Central memory CD8-positive, alpha-beta T cell (primary cell): ENCODE results near the gene TRAPPC12.

Experiments
- ATAC-seq: fragments of 150-1000 bp; cut with Tn5 transposase; replicated peaks from 2 replicates; pipeline ENCODE4 v1.10.0; 2022; ENCODE audit warnings: mild to moderate bottlenecking, moderate FRiP score, moderate number of reproducible peaks; ENCODE audit not compliant: poor library complexity, severe bottlenecking; ENCODE audit errors: extremely low read depth
- DNase-seq, 2 donors: peaks; one replicate each; pipeline ENCODE4 v3.0.0; 2021; ENCODE audit warnings: low spot score in 2 of 2
- H3K27ac Mint-ChIP-seq: one replicate; pipeline ENCODE4 v1.8.0; 2022; ENCODE audit warnings: low read depth, mild to moderate bottlenecking, moderate library complexity, mixed read lengths
- H3K27me3 Mint-ChIP-seq: one replicate; pipeline ENCODE4 v1.8.0; 2022; ENCODE audit warnings: mixed read lengths
- H3K36me3 Mint-ChIP-seq: one replicate; pipeline ENCODE4 v1.8.0; 2022; ENCODE audit warnings: mild to moderate bottlenecking, moderate library complexity, mixed read lengths; ENCODE audit not compliant: insufficient read depth
- H3K4me1 Mint-ChIP-seq: one replicate; pipeline ENCODE4 v1.8.0; 2022; ENCODE audit warnings: mixed read lengths
- H3K4me3 Mint-ChIP-seq: one replicate; pipeline ENCODE4 v1.8.0; 2022; ENCODE audit warnings: mild to moderate bottlenecking, moderate library complexity, mixed read lengths
- H3K9me3 Mint-ChIP-seq: one replicate; pipeline ENCODE4 v1.8.0; 2022; ENCODE audit warnings: mixed read lengths

Gene TRAPPC12

GRCh38 chr2:3430740-3431490 lies 51.4 kb downstream of the TRAPPC12 start:
- no peak overlapping the region for H3K27ac Mint-ChIP-seq
- H3K4me3 Mint-ChIP-seq = no peak overlapping the region
- peaks cover 14% of the 10 kb centered on the region for H3K4me1 Mint-ChIP-seq
- no peaks in the 10 kb centered on the region for H3K27me3 Mint-ChIP-seq
- H3K36me3 Mint-ChIP-seq = peaks cover 37% of the 10 kb centered on the region
- ATAC-seq (no peak), DNase-seq (no peak)
- no peaks in the 10 kb centered on the region for H3K9me3 Mint-ChIP-seq

GRCh38 chr2:3432067-3432466 lies 52.6 kb downstream of the TRAPPC12 start:
- Mint-ChIP-seq H3K4me3 (no peak overlapping the region), H3K36me3 (peaks cover 30% of the 10 kb centered on the region)

DNA sequence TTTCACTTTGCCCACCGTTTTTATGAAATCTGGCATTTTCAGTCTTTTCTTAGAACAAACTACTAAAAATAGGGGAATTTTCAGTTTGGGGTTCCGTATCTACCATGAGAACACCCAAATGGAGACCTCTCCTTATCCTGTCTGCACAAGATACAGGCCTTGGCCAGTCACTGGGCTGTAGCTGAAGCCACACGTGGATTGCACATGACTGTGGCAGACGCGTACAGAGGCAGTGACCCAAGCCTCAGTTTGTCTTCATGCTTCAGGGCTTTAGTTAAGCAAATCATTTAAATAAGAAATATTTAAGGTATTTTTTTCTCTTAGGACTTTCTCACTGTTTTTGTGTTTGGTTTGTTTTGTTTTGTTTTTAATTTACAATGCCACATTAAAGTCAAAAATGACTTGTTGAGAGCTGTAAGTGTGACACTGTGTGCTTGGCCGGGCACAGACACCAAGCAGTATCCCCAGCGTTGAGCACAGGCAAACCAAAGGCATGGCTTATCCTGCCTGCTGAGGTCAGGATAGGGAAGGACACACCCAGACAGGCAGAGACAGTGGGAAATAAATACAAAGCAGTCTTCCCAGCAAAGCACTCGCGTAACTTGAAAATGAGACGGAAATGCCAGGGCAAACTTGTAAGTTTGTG lies 53.3 kb downstream of the TRAPPC12 start:
- Mint-ChIP-seq H3K27me3 (no peaks in the 10 kb centered on the region), H3K27ac (no peak overlapping the region), H3K9me3 (no peaks in the 10 kb centered on the region), H3K4me3 (no peak overlapping the region), H3K36me3 (peaks cover 25% of the 10 kb centered on the region), H3K4me1 (peaks cover 14% of the 10 kb centered on the region)
- DNase-seq (no peak), ATAC-seq (no peak)

More at GRCh38 chr2:3432067-3432466, 52.6 kb downstream of the TRAPPC12 start:
- Mint-ChIP-seq H3K27ac (no peak overlapping the region), H3K4me1 (peaks cover 14% of the 10 kb centered on the region), H3K27me3 (no peaks in the 10 kb centered on the region), H3K9me3 (no peaks in the 10 kb centered on the region)
- DNase-seq (no peak), ATAC-seq (no peak)

DNA sequence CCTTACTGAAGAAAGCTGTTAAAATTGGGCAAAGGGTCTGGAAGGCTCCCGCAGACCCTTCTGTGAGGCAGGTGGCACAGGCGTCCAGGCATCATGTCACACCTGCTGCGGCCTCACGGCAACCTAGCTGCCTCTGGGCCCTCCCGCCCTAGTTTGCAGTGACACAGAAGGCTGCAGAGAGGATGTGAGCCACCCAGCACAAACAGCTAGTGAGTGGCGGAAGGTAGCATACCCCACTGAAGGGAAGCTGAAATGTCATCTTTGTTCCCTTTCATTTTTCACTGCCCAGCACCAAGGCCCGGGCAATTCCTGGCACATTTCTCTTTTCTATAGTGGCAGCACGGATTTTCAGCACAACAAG lies 53.8 kb downstream of the TRAPPC12 start:
- DNase-seq (no peak), ATAC-seq (no peak)
- no peak overlapping the region for H3K4me3 Mint-ChIP-seq
- H3K9me3 Mint-ChIP-seq = no peaks in the 10 kb centered on the region
- H3K27me3 Mint-ChIP-seq = no peaks in the 10 kb centered on the region
- no peak overlapping the region for H3K27ac Mint-ChIP-seq
- peaks cover 14% of the 10 kb centered on the region for H3K4me1 Mint-ChIP-seq
- H3K36me3 Mint-ChIP-seq = peaks cover 23% of the 10 kb centered on the region

DNA sequence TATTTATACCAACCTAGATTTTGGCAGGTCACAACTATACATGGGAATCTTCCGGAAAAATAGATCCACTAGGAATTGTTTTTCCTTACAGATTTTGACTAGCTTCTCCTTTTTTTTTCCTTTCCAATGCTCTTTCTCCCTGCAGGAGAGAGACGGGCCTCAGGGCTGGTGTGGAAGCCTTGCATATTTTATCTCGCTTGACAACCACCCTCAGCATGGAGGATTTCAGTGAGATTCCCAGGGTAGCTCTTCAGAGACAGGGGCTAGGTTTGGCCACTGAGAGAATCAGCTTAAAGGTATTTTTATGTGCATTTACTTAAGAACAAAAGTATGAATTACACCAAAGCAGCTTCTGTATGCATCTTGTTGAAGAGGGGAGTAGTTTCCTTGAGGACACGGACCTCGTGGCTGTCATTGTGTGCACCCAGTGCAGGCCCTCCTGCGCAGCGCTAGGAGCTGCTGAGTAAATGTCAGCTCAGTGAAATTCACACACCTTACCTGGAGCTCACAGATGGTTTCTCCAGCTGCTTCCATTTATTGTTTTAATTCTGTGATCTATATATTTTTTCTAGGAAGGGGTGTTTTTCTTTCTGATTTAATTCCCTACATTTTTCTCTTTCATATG lies 54.4 kb downstream of the TRAPPC12 start:
- peak overlapping the region; percentile 6 for H3K27ac Mint-ChIP-seq
- no peak for ATAC-seq
- H3K36me3 Mint-ChIP-seq = peaks cover 19% of the 10 kb centered on the region
- no peak for DNase-seq
- H3K9me3 Mint-ChIP-seq = no peaks in the 10 kb centered on the region
- H3K27me3 Mint-ChIP-seq = no peaks in the 10 kb centered on the region
- peaks cover 15% of the 10 kb centered on the region for H3K4me1 Mint-ChIP-seq
- no peak overlapping the region for H3K4me3 Mint-ChIP-seq

DNA sequence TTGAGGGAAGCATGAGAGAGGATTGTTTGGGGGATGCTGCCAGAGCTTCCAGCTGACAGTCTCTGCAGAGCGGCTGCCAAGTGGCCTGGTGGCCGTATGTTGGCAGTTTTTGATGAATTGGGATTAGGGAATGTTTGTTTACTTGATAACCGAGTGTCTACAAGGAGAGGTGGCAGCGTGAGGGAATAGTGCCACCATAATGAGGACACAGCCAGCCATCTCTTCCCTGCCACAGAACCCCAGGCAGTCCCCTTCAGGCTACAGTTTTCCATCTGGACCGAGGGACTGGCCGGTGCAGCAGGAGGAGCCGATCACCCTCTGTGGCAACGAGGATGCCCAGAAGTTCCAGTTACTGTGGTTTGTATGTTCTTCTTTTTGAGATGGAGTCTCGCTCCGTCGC lies 55.2 kb downstream of the TRAPPC12 start:
- Mint-ChIP-seq H3K27me3 (no peaks in the 10 kb centered on the region), H3K4me3 (no peak overlapping the region), H3K4me1 (peaks cover 19% of the 10 kb centered on the region), H3K36me3 (peaks cover 16% of the 10 kb centered on the region), H3K9me3 (no peaks in the 10 kb centered on the region), H3K27ac (peak overlapping the region; percentile 6)
- DNase-seq (no peak), ATAC-seq (no peak)

DNA sequence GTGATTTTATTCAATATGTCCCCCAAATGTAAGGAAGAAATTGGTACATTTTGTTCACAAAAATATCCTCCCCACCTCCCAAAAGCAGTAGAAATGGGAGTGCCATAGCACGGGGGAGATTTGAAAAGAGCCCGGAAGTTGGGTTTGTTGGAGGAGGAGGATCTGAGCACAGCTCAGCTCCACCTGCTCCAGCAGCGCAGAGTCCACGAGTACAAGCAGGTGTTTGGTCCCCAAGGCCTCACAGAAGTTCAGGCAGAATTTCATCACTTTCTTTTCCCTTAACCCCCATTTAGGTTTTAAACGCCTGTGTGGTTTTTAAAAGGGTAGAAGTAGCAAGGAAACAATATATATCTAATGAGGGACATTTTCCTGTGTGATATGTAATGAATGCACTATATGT lies 56.0 kb downstream of the TRAPPC12 start:
- DNase-seq (no peak), ATAC-seq (no peak)
- Mint-ChIP-seq H3K36me3 (peaks cover 16% of the 10 kb centered on the region), H3K4me1 (peaks cover 27% of the 10 kb centered on the region), H3K9me3 (no peaks in the 10 kb centered on the region), H3K4me3 (no peak overlapping the region), H3K27me3 (no peaks in the 10 kb centered on the region), H3K27ac (no peak overlapping the region)

GRCh38 chr2:3440477-3440876 lies 61.0 kb downstream of the TRAPPC12 start:
- DNase-seq = no peak
- no peaks in the 10 kb centered on the region for H3K27me3 Mint-ChIP-seq
- H3K27ac Mint-ChIP-seq = peak overlapping the region; percentile 23
- H3K36me3 Mint-ChIP-seq = peaks cover 12% of the 10 kb centered on the region
- no peak overlapping the region for H3K4me3 Mint-ChIP-seq
- H3K4me1 Mint-ChIP-seq = peaks cover 32% of the 10 kb centered on the region
- H3K9me3 Mint-ChIP-seq = no peaks in the 10 kb centered on the region
- no peak for ATAC-seq

- DNase-seq (no peak), ATAC-seq (no peak)
- H3K27me3 Mint-ChIP-seq = no peaks in the 10 kb centered on the region
- peaks cover 16% of the 10 kb centered on the region for H3K36me3 Mint-ChIP-seq
- H3K27ac Mint-ChIP-seq = peak overlapping the region; percentile 23
- peaks cover 32% of the 10 kb centered on the region for H3K4me1 Mint-ChIP-seq
- no peak overlapping the region for H3K4me3 Mint-ChIP-seq
- H3K9me3 Mint-ChIP-seq = no peaks in the 10 kb centered on the region
Observed at GRCh38 chr2:3441465-3441864, 62.0 kb downstream of the TRAPPC12 start.

GRCh38 chr2:3442185-3442584 lies 62.7 kb downstream of the TRAPPC12 start:
- ATAC-seq = no peak
- Mint-ChIP-seq H3K27me3 (no peaks in the 10 kb centered on the region), H3K36me3 (peaks cover 18% of the 10 kb centered on the region), H3K9me3 (no peaks in the 10 kb centered on the region), H3K4me3 (no peak overlapping the region), H3K27ac (no peak overlapping the region), H3K4me1 (peaks cover 32% of the 10 kb centered on the region)
- DNase-seq = no peak

GRCh38 chr2:3443083-3443482 lies 63.6 kb downstream of the TRAPPC12 start:
- Mint-ChIP-seq H3K27me3 (no peaks in the 10 kb centered on the region), H3K4me3 (no peak overlapping the region), H3K27ac (no peak overlapping the region), H3K4me1 (peaks cover 32% of the 10 kb centered on the region), H3K36me3 (peaks cover 18% of the 10 kb centered on the region), H3K9me3 (no peaks in the 10 kb centered on the region)
- DNase-seq (no peak), ATAC-seq (no peak)

DNA sequence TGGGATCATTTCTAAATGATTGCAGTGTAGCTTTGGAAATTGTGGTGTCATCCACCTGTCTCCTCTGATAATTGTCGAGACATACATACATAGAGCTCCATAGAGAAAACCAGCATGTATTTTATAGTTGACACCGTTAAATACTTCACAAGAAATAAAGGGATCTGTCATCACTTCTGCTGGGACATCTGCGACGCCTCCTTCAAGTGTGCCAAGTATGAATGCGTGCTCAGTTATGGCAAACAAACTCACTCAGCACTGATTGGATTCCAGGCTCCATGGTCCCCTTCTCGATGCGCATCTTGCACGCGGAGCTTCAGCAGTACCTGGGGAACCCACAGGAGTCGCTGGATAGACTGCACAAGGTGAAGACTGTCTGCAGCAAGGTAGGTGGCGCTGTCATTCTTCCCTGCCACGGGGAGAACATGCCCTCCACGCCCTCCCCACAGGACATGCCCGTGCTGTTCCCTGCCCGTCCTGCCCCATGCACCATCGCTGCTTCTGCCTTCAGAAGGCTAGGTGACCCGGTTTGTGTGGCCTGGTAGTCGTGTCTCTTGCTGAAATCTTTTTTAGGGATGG lies 64.1 kb downstream of the TRAPPC12 start:
- no peak for ATAC-seq
- peaks cover 29% of the 10 kb centered on the region for H3K4me1 Mint-ChIP-seq
- H3K36me3 Mint-ChIP-seq = peaks cover 21% of the 10 kb centered on the region
- no peaks in the 10 kb centered on the region for H3K27me3 Mint-ChIP-seq
- H3K27ac Mint-ChIP-seq = no peak overlapping the region
- H3K4me3 Mint-ChIP-seq = no peak overlapping the region
- DNase-seq = no peak
- no peaks in the 10 kb centered on the region for H3K9me3 Mint-ChIP-seq

- Mint-ChIP-seq H3K27me3 (no peaks in the 10 kb centered on the region), H3K27ac (peak overlapping the region; percentile 23), H3K4me1 (peaks cover 9% of the 10 kb centered on the region), H3K36me3 (peaks cover 25% of the 10 kb centered on the region), H3K9me3 (no peaks in the 10 kb centered on the region), H3K4me3 (no peak overlapping the region)
- DNase-seq (no peak), ATAC-seq (no peak)
Observed at GRCh38 chr2:3445891-3446290, 66.4 kb downstream of the TRAPPC12 start.
